GM18867 (cell line): ENCODE measurements around the gene TAGLN.

Experiments
- ATAC-seq: cut with Tn5 transposase; IDR thresholded peaks from one replicate; pipeline ENCODE4 v1.9.1; 2021; ENCODE audit warnings: mild to moderate bottlenecking, moderate library complexity; ENCODE audit not compliant: unreplicated experiment

TAGLN gene

DNA sequence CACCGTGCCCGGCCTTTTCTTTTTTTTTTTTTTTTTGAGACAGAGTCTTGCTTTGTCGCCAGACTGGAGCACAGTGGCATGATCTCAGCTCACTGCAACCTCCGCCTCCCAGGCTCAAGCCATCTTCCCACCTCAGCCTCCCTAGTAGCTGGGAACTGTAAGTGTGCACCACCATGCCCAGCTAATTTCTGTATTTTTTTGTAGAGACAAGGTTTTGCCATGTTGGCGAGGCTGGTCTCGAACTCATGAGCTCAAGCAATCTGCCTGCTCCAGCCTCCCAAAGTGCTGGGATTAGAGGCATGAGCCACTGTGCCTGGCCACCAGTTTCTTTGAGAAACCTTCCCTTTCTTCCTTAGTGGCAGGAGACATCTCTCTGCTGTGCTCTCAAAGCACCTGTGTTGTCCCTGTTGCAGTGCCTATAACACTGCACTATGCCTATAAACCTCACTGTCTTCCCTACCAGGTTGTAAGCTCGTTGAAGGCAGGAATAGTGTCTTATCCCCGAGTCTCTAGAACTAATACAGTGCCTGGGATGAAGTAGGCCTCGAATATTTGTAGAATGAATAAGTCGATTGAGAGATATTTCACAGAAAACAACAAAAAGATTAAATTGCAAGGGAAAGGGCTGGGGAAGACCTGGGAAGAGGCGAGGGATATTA, 13.7 kb downstream of the TAGLN start:
- no peak for ATAC-seq

DNA sequence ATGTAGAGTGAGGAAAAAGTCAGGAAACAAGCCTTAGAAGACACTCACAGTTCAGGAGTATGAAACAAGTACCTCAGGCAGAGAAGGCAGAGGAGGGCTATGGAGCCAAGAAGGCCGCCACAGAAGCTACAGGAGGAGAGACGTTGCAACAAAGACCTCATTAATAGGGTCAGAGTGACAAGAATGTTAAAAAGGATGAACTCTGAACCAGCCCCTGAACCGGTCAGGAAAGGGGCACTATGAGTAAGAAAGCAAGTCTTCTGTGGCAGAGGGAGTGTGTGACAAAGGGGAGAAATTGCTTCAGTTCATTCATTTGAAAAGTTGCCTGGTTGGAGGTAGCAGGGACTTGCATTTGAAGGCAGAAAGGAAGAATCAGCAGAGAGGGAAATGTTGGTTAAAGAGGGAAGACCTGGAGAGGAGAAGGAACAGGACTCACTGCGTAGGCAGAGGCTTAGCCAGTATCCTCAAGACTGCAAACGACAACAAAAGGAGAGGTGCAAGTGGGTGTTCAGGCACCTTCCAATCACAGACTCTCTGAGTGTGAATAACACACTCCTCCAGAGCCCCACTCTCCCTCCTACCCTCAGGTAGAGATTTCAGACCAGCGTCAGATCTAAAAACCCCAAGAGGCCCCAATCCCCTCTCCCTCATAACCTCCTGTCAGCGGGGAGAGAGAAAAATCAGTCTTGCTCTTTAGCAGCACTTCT, 15.4 kb downstream of the TAGLN start:
- no peak for ATAC-seq

DNA sequence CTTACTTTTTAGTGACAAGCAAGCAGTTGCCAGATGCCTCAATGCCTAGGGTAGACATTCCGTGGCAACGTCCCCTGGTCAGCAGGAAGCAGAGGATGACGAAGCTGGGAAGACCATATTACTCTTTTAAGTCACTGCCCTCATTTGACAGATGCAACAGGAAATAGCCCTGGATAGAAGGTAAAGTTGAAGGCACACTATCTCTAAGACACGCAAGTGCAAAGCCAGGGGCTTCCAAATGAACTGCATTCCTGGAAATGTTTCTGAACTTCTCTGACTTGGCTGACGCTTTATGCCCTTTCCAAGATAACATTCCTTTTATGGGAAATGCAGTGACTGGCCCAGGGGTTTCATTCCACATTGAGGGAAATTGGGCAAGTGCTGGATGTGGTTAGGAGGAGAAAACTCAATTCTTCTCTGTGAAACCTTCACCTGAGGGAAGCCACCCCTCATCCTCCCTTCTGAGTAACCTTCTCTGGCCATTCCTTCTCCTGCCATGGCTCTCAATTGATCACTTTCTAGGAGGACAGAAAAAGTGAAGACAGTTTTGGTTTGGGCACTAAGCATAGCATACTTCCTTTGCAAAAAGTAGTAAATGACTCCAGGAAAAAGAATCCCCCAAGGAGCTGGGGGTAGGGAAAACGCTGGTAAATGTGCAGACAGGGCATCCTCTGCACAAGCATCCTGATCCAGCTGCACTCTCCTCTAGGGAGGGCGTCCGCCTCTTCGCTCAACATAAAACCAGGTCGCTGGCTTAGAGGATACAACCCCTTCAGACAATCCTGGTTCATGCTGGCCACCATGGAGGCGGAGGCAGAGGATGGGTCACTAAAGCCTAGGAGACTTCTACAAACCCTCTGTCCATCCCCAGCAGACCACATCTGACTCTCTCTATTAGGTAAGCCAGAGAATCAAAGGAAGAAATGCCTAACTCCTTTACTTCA, 18.2 kb downstream of the TAGLN start:
- ATAC-seq: no peak

DNA sequence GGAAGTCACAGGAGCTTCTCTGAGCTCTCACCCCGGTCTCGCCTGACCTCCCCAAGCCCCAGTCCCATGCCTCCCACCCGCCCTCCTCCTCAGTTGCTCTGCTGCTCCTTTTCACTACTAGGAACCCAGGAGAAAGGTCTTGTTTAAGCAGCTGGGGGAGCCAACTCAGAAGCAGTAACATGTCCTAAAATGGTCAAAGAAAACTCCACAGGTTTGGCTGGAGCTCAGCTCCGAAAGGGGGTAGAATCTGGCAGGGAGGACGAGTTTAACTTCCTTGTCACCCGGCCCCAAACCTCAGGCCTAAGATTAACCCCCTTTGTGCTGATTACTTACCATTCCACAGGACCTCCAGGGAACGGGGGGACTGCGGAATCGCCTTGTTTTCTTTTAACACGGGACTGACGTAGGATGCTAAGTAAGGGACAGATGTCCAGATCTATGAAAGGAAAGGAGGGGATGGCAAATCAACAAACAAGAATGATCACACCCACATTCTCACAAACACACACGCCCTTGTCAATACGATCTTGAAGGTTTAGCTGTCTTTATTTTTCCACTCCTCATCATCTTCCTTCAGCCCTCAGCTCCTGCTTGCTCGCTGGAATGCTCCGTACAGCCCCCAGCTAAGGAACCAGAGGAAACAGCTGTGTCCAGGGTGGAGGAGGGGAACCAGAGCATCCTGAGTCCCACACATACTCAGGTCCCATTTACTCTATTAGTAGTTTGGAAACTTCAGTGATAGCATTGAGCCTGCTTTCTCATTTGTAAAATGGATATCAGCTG, 19.2 kb downstream of the TAGLN start:
- ATAC-seq: no peak

DNA sequence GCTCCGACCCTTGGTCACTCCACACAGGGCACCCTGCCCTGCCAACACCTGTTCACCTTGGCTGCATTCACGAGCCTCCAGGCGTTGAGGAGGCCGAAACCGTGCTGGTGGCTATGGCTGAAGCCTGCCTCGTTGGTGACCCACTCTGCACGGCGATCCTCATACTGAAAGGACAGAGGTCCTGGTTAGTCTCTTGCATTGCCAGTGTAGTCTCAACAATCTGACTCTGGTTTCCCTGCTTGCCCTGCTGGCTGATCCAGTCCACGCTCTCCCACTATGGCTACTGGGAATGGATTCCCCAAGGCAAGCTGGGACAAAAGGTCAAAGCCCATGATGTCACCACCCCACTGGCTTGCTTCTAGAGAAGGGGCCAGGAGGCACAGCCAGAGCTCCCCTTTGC, 19.8 kb downstream of the TAGLN start:
- ATAC-seq: no peak

DNA sequence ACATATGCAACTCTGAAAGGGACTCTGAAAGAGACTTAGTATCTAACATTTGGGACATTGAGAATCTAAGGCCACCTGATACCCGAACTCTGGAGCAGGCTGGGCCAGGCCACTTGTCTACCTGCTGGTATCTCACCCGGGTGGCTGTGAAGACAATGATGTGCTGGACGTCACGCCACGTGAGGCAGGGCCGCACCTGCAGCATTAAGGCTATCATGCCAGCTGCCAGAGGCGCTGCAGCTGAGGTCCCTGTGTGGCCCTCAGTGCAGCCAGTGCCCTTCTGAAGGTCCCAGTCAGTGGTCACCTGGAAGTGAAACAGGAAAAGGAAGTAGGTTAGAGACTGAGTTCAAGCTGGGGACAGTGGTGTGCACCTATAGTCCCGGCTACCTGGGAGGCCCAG, 20.3 kb downstream of the TAGLN start:
- ATAC-seq: no peak

DNA sequence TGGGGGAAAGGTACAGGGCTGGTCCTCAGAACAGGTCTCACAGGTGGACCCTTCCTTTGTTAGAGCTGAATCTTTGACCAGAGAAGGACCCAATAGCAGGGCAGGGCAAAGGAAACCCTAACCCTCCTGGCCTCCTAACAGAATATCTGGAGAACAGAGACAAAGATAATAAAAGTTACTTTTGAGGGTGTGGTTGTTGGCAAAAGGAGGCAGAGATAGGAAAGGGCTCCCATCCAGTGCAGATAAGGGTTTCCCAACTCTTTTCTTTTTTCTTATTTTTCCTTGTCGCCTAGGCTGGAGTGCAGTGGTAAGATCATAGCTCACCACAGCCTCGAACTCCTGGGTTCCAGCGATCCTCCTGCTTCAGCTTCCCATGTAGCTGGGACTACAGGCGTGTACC, 20.8 kb downstream of the TAGLN start:
- ATAC-seq: no peak

GRCh38 chr11:117220568-117220967, 21.4 kb downstream of the TAGLN start:
- no peak for ATAC-seq

GRCh38 chr11:117220999-117221774, 22.0 kb downstream of the TAGLN start:
- ATAC-seq: no peak

DNA sequence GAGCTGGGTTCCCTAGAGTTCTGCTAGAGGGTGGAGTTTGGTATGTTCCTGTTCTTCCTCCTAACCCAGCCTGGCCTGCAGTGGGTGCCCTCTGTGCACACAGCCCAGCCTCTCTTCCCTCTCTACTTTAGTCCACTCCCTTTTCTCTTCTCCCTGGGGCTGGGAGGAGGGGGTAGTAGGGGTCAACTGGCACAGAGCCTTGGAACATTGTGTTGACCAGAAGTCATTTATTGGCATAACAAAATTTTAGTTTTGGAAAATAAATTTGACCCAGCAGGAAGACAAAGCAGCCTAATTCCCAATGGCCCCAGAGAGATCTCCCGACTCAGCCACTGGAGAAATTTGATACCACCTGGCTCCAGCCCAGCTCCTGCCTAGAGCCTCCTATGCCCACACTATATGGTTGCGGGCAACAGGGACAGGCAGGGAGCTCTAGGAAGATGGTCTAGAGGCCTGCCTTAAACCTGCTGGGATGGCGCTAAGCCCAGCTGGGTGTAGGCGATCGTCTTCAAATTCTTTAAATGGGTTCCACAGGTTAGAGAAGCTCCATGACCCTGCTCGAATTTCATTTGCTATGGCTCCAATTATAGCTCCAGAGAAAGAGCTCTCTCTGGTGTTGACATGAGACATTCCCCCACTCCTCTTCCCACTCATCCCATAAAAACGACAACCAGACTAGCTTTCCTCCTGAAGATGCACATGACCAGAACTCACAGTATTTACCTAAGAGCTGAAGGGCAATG, 22.8 kb downstream of the TAGLN start:
- ATAC-seq: no peak

DNA sequence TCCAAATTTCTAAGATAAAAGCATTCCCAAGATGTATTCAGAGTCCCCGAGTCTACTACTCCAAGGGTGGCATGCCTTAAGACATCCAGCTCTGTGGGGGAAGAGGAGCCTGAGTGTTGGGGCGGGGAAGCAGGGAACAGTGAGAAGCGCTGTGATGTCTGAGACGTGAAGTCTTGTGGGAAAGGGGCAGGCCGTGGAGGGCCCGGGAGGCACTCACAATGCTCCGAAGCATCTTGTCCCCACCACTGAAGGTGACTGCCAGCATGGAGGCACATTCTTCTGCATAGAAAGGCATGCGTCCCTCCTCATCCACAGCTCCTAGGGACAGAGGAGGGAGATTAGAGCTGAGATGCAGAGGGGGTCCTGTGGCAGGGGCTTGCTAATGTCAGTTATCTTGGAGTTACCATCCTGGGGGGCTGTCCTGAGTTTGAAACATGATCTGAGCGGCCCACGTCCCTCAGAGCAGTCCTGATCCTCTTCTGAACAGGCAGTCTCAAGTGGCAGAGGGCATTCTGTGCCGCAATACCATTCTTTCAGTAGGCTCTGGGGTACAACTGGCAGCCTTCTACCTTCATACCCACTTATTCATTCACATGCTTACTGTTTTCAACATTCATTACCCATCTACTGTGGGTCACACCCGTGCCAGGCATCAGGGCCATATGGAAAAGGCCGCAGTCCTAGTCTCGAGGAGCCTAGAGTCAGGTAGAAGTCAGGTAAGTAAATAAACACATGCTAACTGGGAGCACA, 24.0 kb downstream of the TAGLN start:
- ATAC-seq: no peak

GRCh38 chr11:117223741-117224689, 24.8 kb downstream of the TAGLN start:
- no peak for ATAC-seq

- ATAC-seq: no peak
Observed at GRCh38 chr11:117225553-117226170, 26.5 kb downstream of the TAGLN start.

GRCh38 chr11:117226388-117227385, 27.5 kb downstream of the TAGLN start:
- ATAC-seq: no peak

DNA sequence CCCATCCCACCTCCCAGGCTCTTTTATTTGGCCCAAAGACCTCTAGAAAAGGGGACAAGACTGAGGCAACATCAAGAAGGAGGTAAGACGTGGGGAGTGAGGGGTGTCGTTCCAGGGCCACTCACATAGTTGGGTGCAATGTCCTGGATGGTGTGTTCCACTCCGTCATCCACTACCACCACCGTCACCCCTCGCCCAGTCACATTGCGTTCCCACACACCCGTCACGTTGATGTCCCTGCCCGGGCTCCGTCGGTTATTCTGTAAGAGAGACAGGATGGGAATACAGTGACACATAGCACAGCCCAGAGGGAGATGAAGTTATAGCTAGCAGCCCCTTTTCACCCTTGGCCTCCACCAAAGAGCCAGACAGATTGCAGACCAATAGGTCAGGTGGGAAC, 28.9 kb downstream of the TAGLN start:
- no peak for ATAC-seq

DNA sequence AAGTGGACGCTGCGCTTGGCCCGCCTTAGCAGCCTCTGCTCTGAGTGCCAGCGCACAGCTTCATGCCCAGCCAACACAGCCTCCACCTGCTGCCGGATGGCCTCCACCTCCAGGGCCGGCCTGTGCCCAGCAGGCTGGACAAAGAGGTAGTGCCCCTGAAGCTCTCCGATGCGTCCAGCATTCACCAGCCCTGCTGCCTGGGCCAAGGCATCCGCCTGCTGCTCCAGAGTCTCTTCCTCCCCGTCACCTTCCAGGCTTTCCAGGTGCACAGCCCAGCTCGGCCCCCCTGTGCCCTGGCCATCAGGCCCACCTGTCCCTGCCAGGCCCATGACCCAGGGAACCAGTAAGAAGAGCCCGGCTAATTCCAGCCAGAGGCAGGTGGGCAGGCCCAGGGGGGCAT, 30.2 kb downstream of the TAGLN start:
- no peak for ATAC-seq
